C4-2B (cell line): ENCODE results near the gene DBNDD2.

ENCODE experiments used
- H3K27ac ChIP-seq: fragments of 450-650 bp; 2 replicates; pipeline ENCODE4 v1.5.1; 2017
- ZFX ChIP-seq: fragments of 450-650 bp; IDR thresholded peaks from 2 replicates; pipeline ENCODE4 v1.6.1; 2017
- TF ChIP-seq, protein P1 (sequence below): fragments of 450-650 bp; conservative IDR thresholded peaks from 2 replicates; pipeline ENCODE4 v1.5.1; 2017; ENCODE audit warnings: mild to moderate bottlenecking

Gene DBNDD2

DNA sequence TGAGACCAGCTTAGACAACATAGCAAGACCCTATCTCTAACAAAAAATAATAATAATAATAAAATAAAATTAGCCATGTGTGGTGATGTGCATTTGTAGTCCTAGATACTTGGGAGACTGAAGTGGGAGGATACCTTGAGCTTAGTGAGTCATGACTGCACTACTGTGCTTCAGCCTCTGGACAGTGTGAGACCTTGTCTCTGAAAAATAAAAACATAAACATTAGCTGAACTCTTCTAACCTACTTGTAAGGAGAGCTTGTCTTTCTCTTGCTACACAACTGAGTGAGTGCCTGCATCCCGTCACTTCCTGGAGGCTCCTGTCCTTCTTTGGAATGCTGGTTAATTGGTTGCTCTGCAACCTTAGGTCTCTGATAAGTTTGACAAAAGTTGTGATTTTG is 5.1 kb upstream of the DBNDD2 start:
- H3K27ac ChIP-seq = no peak overlapping the region
- TF ChIP-seq, protein P1, sequence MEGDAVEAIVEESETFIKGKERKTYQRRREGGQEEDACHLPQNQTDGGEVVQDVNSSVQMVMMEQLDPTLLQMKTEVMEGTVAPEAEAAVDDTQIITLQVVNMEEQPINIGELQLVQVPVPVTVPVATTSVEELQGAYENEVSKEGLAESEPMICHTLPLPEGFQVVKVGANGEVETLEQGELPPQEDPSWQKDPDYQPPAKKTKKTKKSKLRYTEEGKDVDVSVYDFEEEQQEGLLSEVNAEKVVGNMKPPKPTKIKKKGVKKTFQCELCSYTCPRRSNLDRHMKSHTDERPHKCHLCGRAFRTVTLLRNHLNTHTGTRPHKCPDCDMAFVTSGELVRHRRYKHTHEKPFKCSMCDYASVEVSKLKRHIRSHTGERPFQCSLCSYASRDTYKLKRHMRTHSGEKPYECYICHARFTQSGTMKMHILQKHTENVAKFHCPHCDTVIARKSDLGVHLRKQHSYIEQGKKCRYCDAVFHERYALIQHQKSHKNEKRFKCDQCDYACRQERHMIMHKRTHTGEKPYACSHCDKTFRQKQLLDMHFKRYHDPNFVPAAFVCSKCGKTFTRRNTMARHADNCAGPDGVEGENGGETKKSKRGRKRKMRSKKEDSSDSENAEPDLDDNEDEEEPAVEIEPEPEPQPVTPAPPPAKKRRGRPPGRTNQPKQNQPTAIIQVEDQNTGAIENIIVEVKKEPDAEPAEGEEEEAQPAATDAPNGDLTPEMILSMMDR = no peak
- TF ChIP-seq ZFX = no peak

DNA sequence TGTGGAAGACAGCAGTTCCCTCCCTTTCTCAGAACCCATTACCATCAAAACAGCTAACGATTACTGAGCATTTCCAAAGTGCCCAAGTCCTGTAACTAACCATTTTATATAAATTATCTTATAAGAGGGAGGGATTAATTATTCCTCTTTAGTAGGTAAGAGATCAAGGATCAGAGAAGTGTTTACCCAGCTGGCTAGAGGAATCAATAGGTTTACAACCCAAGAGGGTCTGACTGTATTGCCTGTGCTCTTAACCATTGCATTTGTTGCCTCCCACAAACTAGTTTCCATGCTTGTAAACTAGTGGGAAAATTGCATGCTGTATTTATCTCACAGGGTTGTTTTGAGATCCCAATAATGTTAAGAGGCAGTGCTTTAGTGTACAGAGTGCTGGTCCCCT is 3.7 kb upstream of the DBNDD2 start:
- no peak overlapping the region for H3K27ac ChIP-seq
- TF ChIP-seq, protein P1 = no peak
- TF ChIP-seq ZFX = no peak

DNA sequence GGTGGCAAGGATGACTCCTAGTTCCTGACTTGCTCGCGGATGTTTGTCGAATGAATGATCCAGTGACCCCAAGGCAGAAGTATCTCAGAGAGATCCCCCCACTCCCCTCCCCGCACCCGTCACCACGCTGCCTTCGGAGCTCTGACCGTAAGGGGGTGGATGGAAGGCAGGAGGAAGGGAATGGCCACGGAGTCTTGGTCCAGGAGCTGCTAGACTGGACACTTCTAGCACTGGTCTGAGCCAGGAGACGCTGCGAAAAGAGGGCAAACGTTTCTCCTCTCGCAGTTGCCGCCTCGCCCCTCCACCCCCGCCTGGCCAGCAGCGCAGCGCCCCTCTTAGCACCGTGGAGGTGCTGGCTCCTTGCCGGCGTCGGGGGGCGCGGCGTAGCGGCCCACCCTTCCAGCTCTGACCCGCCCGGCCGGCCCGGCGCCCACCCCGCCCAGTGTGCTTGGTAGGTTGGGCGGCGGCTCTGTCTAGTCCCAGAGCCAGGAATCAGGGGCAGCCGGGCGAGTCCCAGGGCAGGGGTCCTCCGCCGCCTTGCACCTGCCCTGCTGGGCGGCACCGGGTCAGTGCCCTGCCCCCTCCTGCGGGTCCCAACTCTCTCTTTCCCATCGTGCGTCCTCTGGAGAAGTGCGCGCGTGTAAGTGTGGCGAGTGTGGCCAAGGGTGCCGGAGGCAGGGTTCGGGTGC is 2.4 kb upstream of the DBNDD2 start:
- H3K27ac ChIP-seq = no peak overlapping the region
- TF ChIP-seq ZFX = no peak
- TF ChIP-seq, protein P1 = no peak

DNA sequence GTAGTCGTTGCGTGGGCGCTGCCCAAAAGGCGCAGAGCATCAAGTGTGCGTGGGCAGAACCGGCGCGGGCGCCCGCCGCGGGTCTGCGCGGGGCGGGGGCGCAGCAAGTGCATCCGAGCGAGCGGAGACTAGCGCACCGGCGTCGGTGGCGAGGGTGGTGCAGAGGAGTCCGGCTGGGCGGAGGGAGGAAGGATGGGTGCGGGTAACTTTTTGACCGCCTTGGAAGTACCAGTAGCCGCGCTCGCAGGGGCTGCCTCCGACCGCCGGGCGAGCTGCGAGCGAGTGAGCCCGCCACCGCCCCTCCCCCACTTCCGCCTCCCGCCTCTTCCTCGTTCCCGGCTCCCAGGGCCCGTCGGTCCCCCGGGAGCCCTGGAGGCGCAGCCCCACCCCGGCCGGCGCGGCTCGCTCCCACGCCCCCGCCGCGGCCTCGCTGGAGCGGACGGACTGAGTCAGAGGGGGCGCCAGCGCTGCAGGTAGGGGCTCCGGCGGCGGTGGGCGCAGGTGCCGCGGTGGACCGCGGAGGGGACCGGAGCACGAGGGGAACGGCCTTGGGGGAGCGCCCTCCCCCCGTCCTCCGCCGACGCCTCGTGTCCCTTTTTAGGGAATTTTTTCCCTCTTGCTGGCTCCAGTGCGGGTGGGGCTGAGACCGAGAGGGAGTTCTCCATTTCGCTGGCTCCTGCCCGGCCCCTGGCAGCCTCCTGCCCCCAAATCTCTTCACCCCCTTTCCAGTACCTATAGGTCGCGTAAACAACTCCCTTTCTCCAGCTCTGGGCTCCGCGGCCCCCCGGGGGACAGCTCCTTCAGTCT is 1.6 kb upstream of the DBNDD2 start:
- TF ChIP-seq, protein P1 = no peak
- no peak for TF ChIP-seq ZFX
- no peak overlapping the region for H3K27ac ChIP-seq

DNA sequence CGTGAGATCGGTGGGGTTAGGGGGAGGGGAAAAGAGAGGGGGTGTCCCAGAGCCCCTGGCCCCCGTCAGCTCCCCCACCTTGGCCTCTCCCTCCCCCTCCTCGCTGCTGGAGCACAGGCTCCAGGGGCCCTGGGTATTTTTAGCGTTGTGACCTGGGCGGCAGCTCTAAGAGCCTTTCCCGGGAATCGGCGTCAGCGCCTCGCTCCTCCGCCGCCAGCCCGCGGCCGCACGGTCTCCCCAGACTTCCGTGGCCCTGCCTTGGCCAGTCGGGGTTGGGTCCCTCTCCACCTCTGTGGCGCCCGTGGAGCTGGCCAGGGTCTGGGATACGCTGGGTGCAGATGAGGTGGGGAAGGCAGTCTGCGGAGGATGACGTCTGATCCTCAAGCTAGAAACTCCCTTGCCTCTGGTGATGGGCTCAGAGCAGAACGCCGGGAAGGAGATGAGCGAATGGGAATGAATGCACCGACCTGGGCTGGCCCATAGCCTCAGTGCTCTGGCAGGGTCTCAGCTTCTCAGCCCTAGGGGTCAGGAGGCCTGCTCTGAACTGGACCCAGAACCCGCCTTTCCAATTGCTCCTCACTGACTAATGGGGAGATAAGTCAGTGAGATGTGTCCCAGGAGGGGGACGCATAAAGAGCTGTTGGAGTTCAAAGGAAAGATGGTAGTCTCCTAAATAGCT is 883 bp upstream of the DBNDD2 start:
- H3K27ac ChIP-seq = no peak overlapping the region
- TF ChIP-seq, protein P1 = no peak
- no peak for TF ChIP-seq ZFX

DNA sequence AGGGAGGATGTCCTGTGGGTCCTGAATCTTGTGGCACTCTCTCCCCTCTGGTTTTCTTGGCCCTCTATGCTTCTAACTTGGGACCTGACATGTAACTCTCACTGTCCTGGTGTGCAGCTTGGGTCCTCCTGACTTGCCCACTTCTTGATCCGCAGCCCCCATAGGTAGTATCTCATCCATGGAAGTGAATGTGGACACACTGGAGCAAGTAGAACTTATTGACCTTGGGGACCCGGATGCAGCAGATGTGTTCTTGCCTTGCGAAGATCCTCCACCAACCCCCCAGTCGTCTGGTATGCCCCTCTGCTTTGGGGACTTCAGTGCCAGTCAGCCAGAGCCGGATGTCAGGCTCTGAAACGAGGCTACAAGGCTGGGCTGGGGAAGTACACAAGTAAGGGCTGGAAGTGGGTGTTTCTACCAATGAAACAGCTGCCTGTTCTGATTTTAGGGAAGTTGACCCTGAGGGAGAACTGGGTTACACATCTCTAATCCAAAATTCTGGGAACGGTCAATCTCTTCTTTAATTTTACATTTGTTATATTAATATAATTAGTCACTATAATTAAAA is 641 bp downstream of the DBNDD2 start:
- TF ChIP-seq, protein P1 = no peak
- TF ChIP-seq ZFX = no peak
- no peak overlapping the region for H3K27ac ChIP-seq
